Stimulated activated CD4-positive, alpha-beta T cell treated with anti-CD3 and anti-CD28 coated beads, Interleukin-1b, Interleukin-23, amount 100 ng/mL, for 48 hours (primary cell): ENCODE measurements around the gene PHRF1.

Experiments used
- DNase-seq: peaks from one replicate; pipeline ENCODE4 v3.0.0-alpha.2; 2020

PHRF1 gene

DNA sequence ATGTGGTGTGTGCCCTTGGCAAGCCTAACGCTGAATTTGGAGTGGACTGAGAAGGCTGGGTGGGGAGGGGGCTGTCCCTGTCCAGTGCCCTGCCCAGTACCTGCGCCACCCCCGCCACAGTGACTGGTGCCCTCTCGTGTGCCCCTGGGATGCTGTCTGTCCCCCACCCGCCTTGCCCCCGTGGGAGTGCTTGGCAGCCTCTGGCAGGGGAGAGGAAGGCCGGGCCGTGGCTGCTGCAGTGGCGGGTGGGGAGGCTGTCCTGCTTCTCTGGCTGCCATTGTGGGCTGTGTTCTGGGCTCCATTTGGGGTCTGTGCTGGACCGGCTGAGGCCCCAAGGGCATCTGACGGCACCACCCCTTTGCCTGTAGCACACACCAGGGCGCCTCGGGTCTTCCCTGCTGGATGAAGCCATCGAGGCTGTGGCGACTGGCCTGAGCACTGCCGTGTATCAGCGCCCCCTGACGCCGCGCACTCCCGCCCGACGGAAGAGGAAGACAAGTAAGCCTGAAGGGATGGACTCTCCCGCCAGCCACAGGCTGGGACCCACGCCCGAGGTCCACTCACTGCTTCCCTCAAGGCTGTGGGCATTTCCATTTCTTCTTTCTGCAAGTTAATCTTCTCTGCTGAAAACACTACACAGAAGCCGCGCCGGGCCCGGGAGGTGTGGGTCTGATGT, 21.9 kb downstream of the PHRF1 start:
- no peak for DNase-seq

- no peak for DNase-seq
These were observed 25.4 kb downstream of the PHRF1 start for GRCh38 chr11:601573-602245.

DNA sequence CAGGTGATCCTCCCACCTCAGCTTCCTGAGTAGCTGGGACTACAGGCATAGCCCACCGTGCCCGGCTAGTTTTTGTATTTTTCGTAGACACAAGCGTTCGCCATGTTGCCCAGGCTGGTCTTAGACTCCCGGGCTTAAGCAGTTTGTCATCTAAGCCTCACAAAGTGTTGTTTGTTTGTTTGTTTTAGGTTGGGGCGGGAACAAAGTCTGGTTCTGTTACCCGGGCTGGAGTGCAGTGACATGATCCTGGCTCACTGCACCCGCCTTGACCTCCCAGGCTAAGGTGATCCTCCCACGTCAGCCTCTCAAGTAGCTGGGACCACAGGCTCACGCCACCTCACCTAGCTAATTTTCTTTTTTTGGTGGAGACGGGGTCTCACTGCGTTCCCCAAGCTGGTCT, 26.9 kb downstream of the PHRF1 start:
- no peak for DNase-seq

- no peak for DNase-seq
These were observed 29.2 kb downstream of the PHRF1 start for GRCh38 chr11:605286-606129.

DNA sequence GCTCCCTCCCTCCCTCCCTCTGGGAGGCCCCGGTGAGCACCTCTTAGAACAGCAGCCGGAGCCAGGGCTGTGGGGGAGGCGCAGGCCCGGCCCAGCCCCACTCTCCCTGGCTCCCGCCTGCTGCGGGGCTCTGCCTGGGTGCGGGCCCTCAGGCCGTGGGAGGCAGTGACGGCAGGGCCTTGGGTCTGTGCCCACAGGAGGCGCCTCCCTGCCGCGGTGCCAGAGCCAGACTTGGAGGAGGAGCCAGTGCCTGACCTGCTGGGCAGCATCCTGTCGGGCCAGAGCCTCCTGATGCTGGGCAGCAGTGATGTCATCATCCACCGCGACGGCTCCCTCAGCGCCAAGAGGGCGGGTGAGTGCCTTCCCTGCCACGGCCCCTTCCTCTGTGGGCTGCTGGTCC, 30.0 kb downstream of the PHRF1 start:
- DNase-seq, result no peak

DNA sequence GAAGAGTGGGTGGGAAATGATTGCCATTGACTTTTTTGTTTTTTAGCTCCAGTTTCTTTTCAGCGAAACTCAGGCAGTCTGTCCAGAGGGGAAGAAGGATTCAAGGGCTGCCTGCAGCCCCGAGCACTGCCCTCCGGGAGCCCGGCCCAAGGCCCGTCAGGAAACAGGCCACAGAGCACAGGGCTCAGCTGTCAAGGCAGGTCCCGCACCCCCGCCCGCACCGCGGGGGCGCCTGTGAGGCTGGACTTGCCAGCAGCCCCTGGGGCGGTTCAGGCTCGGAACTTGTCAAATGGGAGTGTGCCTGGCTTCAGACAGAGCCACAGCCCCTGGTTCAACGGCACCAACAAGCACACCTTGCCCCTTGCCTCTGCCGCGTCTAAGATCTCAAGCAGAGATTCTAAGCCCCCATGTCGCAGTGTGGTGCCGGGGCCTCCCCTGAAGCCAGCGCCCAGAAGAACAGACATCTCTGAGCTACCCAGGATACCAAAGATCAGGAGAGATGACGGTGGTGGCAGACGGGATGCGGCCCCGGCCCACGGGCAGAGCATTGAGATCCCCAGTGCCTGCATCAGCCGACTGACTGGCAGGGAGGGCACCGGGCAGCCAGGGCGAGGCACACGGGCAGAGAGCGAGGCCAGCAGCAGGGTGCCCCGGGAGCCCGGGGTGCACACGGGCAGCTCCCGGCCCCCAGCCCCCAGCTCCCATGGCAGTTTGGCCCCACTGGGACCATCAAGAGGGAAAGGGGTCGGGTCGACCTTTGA, 30.9 kb downstream of the PHRF1 start:
- DNase-seq, result no peak

- no peak for DNase-seq
These were observed 31.8 kb downstream of the PHRF1 start for GRCh38 chr11:607971-608659.

DNA sequence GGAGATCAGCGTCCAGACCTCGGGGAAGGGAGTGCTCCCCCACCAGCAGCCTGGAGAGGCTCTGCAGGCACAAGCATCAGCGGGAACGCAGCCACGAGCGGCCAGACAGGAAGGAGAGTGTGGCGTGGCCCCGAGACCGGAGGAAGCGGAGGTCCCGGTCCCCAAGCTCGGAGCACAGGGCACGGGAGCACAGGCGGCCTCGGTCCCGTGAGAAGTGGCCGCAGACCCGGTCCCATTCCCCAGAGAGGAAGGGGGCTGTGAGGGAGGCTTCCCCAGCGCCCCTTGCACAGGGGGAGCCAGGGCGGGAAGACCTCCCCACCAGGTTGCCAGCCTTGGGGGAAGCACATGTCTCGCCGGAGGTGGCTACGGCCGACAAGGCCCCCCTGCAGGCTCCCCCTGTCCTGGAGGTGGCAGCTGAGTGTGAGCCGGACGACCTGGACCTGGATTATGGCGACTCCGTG, 32.6 kb downstream of the PHRF1 start:
- DNase-seq, result no peak

DNA sequence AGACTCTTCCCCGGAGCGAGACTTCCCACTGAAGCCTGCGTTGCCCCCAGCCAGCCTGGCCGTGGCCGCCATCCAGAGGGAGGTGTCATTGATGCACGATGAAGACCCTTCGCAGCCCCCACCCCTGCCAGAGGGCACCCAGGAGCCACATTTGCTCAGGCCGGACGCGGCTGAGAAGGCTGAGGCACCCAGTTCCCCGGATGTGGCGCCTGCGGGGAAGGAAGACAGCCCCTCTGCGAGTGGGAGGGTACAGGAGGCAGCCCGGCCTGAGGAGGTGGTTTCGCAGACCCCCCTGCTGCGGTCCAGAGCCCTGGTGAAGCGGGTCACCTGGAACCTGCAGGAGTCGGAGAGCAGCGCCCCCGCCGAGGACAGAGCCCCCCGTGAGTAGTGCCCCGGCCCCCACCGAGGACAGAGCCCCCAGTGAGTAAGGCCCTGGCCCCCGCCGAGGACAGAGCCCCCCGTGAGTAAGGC, 33.1 kb downstream of the PHRF1 start:
- no peak for DNase-seq

GRCh38 chr11:610146-610801, 34.0 kb downstream of the PHRF1 start:
- DNase-seq, result no peak

DNA sequence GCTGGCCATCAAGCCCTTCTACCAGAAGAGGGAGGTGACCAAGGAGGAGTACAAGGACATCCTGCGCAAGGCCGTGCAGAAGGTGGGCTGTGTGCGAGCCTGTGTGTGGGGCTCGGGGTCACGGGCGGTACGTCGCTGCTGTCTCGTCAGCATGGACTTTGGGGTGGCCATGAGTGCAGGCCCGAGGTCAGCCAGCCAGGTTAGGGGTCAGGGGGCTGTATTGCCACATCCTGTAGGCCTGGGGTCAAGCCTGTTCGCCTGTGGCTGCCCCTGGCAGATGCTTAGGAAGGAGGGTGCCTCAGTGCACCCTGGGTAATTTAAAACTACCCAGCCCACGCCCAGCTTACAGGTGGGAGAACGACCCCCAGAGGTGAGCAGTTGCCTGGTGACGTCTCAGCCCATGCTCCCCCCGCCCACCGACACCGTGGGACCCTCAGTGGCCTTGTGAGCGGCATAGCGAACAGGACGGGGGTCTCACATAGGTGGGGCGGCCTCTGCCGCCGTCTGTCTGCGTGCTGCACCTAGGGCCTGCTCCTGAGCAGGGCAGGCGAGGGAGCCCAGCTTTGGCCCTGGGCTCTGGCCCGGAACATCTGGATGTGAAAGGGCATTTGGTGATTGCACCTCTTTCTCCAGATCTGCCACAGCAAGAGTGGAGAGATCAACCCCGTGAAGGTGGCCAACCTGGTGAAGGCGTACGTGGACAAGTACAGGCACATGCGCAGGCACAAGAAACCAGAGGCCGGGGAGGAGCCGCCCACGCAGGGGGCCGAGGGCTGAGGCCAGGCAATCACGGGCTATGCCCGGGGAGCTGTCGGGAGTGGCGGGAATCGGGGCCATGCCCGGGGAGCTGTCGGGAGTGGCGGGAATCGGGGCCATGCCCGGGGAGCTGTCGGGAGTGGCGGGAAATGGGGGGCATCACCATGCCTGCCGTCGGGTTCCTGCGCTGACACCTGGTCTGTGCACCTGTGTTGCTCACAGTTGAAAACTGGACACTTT, 35.0 kb downstream of the PHRF1 start:
- DNase-seq, result no peak

- DNase-seq, result no peak
These were observed 36.1 kb downstream of the PHRF1 start for GRCh38 chr11:612201-612960.

- DNase-seq, result no peak
These were observed 36.7 kb downstream of the PHRF1 start for GRCh38 chr11:612961-613300.

DNA sequence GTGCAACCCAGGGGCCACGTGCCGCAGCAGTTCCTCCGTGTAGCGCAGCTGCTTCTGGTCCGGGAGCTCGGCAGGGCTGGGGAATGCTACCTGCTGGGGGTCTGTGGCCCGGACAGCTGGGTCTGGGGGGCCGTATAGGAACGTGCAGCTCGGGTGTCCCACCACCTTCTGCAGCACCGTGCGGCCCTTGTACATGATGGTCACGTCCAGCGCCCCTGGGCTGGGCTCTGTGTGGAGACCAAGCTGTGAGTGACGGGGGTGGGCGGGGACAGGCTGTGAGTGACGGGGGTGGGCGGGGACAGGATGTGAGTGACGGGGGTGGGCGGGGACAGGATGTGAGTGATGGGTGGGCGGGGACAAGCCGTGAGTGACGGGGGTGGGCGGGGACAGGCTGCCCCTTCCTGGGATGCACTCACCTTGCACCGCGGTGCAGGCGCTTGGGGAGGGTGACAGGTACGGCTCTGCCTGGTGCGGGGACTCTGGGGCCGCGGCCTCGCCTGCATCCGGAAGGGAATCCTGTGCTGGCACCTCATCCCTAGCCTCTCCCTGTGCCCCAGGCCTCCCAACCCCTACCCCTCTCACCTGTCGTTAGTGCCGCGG, 37.2 kb downstream of the PHRF1 start:
- DNase-seq, result peak; percentile 83

- no peak for DNase-seq
These were observed 37.9 kb downstream of the PHRF1 start for GRCh38 chr11:614021-614622.

DNA sequence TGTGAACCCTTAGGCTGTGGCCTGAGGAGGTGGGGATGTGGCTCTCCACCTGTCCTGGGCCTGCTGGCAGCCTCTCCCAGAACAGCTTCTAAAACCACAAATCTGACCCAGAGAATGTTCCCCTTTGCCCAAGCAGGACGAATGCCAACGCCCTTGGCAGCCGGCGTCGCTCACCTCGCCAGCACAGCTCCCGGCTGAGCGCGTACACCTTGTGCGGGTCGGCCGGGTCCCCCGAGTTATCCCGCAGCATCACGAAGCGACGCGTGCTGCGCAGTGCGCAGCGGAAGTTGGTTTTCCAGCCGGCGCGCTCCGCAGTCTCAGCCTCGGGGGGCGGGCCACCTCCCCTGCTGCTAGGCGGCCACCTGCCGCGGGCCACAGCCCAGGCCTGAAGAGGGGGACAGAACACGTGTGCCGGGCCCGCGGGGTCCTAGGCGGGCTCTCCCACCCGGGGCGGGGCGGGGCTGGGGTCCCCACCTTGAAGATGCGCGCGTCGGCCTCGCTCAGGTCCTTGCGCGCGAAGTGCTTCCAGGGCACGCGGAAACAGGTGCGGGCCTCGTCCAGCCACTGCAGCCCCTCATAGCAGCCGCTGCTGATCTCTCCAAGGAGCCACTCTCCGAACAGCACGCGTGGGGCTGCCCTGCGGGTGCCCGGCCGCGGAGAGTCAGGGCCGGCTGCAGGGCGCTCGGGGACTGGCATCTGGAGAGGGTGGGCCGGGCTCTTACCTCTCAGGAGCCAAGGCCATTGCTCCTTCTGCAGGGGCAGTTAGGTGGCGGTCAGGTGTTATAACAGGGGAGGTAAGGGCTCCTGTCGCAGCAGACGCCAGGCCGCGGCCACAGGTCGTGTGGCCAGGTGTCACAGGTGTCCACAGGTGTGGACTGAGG, 38.6 kb downstream of the PHRF1 start:
- no peak for DNase-seq

DNA sequence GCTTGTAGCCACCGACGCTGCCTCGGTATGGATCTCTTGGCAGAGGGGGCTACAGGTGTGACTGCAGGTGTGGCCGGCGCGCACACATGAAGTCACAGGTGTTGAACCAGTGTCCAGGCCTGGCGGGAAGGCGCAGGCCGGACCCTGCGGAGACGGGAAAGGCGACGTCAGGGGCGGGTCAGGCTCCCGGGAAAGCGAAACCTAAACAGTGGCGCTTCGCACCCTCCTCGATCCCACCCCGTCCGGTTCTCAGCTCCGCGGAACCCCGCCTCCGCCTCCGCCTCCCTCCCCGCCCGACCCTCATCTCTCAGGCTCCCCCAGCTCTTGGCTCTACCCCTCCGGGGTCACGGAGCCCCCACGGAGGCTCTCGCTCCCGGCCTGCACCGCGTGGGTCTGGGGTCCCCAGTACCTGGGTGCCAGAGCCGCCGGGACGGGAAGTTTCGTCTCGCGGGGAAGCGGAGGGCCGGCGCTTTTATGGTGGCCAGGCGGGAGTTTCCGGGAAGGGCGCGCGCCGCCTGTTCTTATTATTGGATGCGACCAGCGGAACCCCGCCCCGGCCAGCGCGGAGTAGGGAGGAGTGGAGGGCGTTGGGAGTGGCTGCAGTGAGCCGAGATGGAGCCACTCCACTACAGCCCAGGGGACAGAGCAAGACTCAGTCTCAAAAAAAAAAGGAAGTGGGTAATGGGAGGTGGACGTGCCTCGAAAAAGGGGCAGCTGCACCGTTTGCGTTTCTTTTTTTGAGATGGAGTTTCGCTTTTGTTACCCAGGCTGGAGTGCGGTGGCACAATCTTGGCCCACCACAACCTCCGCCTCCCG, 39.4 kb downstream of the PHRF1 start, which contains the start of gene IRF7:
Gene IRF7 (minus strand): TSS at position 447 of the 816 bp plus-strand sequence. CDS start 586 bp downstream, outside the sequence.
- DNase-seq, result peak; percentile 81
